Stimulated activated CD8-positive, alpha-beta memory T cell treated with anti-CD3 and anti-CD28 coated beads, Interleukin-7, amount 100 ng/mL, for 4 hours (primary cell): ENCODE measurements around the gene NUTM2A.
"Not testable (repeated sequence)": the region's sequence is repeated elsewhere in the genome, so short reads cannot be mapped to it uniquely, and the experiment has no call there.

Source experiments
- DNase-seq, 2 donors: peaks; one replicate each; pipeline ENCODE4 v3.0.0-alpha.2; 2020; ENCODE audit warnings: low read depth in 2 of 2

NUTM2A gene

GRCh38 chr10:87247335-87247734 is 22.1 kb downstream of the NUTM2A start:
- not testable (repeated sequence) for DNase-seq

DNA sequence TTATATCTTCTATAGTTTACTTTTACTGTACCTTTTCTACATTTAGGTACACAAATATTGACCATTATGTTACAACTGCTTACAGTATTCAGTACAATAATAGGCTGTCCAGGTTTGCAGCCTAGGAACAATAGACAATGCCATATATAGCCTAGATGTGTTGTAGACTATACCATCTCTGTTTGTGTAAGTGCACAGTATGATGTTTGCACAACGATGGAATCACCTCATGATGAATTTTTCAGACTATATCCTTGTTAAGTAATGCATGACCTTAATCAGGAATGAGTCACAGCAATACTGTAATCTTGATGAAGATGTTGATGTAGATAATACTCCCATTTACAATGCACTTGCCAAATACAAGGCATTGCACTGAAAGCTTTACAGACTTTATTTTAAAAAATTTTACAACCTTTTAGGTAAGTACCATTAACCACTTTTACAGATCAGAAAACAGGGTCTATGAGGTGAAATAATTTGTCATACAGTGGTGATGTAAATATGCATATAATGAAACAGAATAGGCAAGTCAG is 23.6 kb downstream of the NUTM2A start:
- not testable (repeated sequence) for DNase-seq

DNA sequence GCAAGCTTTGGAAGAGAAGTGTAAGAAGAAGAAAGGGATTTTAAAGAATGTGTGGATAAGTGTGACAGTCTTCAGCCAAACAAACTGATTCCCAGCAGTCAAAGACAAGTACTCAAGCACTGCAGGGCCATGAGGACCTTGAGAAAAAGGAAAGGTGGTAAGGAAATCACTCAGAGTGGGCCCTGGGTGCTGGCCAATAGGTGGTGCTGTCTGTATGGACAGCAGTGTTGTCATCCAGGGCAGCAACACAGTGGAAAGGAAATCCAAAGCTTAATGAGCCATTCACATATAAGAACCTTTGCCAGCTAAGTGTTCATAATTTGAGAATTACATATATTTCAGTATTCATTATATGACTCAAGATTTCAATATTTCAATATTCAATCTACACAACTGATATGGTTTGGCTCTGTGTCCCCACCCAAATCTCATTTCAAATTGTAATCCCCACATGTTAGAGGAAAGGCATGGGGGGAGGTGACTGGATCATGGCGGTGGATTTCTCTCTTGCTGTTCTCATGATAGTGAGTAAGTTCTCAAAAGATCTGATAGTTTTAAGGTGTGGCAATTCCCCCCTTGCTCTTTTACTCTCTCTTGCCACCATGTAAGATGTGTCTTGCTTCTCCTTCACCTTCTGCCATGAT is 55.6 kb downstream of the NUTM2A start:
- DNase-seq, result not testable (repeated sequence)
